Panc1 (cell line): Measurements from ENCODE around the gene ST8SIA5.

ENCODE experiments used
- POLR2AphosphoS5 ChIP-seq: IDR thresholded peaks from 2 replicates; pipeline ENCODE4 v1.6.1; 2012; ENCODE audit warnings: mild to moderate bottlenecking, low read depth, low read length, moderate library complexity
- SIN3A ChIP-seq: IDR thresholded peaks from 2 replicates; pipeline ENCODE4 v1.6.1; 2012; ENCODE audit warnings: low read depth, mild to moderate bottlenecking, low read length, moderate library complexity, borderline replicate concordance; ENCODE audit not compliant: insufficient read depth
- TCF7L2 ChIP-seq: IDR thresholded peaks from 2 replicates; pipeline ENCODE4 v1.6.1; 2011; ENCODE audit warnings: mild to moderate bottlenecking, low read depth, low read length, inconsistent platforms
- TF ChIP-seq, protein P1 (sequence below): fragments of 450-650 bp; IDR thresholded peaks from 2 replicates; pipeline ENCODE4 v1.5.1; 2017; ENCODE audit warnings: mild to moderate bottlenecking

- TF ChIP-seq POLR2AphosphoS5, result no peak
- TF ChIP-seq SIN3A, result no peak
- peak; percentile 56; the same call in 1 of the 2 replicates for TF ChIP-seq TCF7L2
- TF ChIP-seq, protein P1, sequence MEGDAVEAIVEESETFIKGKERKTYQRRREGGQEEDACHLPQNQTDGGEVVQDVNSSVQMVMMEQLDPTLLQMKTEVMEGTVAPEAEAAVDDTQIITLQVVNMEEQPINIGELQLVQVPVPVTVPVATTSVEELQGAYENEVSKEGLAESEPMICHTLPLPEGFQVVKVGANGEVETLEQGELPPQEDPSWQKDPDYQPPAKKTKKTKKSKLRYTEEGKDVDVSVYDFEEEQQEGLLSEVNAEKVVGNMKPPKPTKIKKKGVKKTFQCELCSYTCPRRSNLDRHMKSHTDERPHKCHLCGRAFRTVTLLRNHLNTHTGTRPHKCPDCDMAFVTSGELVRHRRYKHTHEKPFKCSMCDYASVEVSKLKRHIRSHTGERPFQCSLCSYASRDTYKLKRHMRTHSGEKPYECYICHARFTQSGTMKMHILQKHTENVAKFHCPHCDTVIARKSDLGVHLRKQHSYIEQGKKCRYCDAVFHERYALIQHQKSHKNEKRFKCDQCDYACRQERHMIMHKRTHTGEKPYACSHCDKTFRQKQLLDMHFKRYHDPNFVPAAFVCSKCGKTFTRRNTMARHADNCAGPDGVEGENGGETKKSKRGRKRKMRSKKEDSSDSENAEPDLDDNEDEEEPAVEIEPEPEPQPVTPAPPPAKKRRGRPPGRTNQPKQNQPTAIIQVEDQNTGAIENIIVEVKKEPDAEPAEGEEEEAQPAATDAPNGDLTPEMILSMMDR, result no peak
Measured at GRCh38 chr18:46676182-46676835, 80.5 kb downstream of the ST8SIA5 start.
